Activated gamma-delta T cell (primary cell): ENCODE results near the gene KIRREL3.

Experiments
- DNase-seq: peaks from one replicate; lab custom pipeline; 2025; lab: John Stamatoyannopoulos, UW

Gene KIRREL3

GRCh38 chr11:126601136-126601535 lies 399.4 kb downstream of the KIRREL3 start:
- DNase-seq, result no peak

- DNase-seq, result no peak
Observed at GRCh38 chr11:126599217-126599897, 401.2 kb downstream of the KIRREL3 start.

- no peak for DNase-seq
Observed at GRCh38 chr11:126598344-126599216, 402.0 kb downstream of the KIRREL3 start.

- no peak for DNase-seq
Observed at GRCh38 chr11:126597041-126597440, 403.5 kb downstream of the KIRREL3 start.

- DNase-seq, result no peak
Observed at GRCh38 chr11:126596474-126596873, 404.1 kb downstream of the KIRREL3 start.

- DNase-seq, result no peak
Observed at GRCh38 chr11:126595560-126595959, 405.0 kb downstream of the KIRREL3 start.

- no peak for DNase-seq
Observed at GRCh38 chr11:126594921-126595367, 405.6 kb downstream of the KIRREL3 start.

- DNase-seq, result no peak
Observed at GRCh38 chr11:126592496-126593410, 407.8 kb downstream of the KIRREL3 start.

- DNase-seq, result no peak
Observed at GRCh38 chr11:126591966-126592489, 408.5 kb downstream of the KIRREL3 start.

- DNase-seq, result no peak
Observed at GRCh38 chr11:126589492-126589803, 411.1 kb downstream of the KIRREL3 start.

GRCh38 chr11:126588630-126589491 lies 411.7 kb downstream of the KIRREL3 start:
- no peak for DNase-seq

- no peak for DNase-seq
Observed at GRCh38 chr11:126587541-126587940, 413.0 kb downstream of the KIRREL3 start.

- DNase-seq, result no peak
Observed at GRCh38 chr11:126585774-126586491, 414.6 kb downstream of the KIRREL3 start.

GRCh38 chr11:126585388-126585773 lies 415.2 kb downstream of the KIRREL3 start:
- no peak for DNase-seq

GRCh38 chr11:126583594-126584427 lies 416.8 kb downstream of the KIRREL3 start:
- no peak for DNase-seq

GRCh38 chr11:126583101-126583500 lies 417.5 kb downstream of the KIRREL3 start:
- DNase-seq, result no peak

GRCh38 chr11:126581871-126582648 lies 418.5 kb downstream of the KIRREL3 start:
- DNase-seq, result no peak

GRCh38 chr11:126578426-126578825 lies 422.1 kb downstream of the KIRREL3 start:
- no peak for DNase-seq

- no peak for DNase-seq
Observed at GRCh38 chr11:126578021-126578420, 422.5 kb downstream of the KIRREL3 start.
